Non-pigmented ciliary epithelial cell (primary cell): Measurements from ENCODE around the gene COL24A1.

Experiments
- DNase-seq: peaks from one replicate; pipeline ENCODE4 v3.0.0-alpha.2; 2010; ENCODE audit warnings: low read depth

COL24A1 gene

GRCh38 chr1:86156566-86157455 is at the start of gene COL24A1:
Gene COL24A1, minus strand, starts transcription at chr1:86156772. Its CDS starts 376 bp downstream, at chr1:86156396.
- DNase-seq: no peak

GRCh38 chr1:86205741-86206140 is 49.2 kb upstream of the COL24A1 start:
- no peak for DNase-seq

GRCh38 chr1:86202552-86203340 is 46.2 kb upstream of the COL24A1 start:
- DNase-seq: no peak

- no peak for DNase-seq
Observed at GRCh38 chr1:86201311-86201710, 44.7 kb upstream of the COL24A1 start.

GRCh38 chr1:86200901-86201300 is 44.3 kb upstream of the COL24A1 start:
- no peak for DNase-seq

- DNase-seq: no peak
Observed at GRCh38 chr1:86197206-86197855, 40.8 kb upstream of the COL24A1 start.

GRCh38 chr1:86195281-86195680 is 38.7 kb upstream of the COL24A1 start:
- no peak for DNase-seq

- DNase-seq: no peak
Observed at GRCh38 chr1:86194491-86195034, 38.0 kb upstream of the COL24A1 start.

GRCh38 chr1:86192417-86192816 is 35.8 kb upstream of the COL24A1 start:
- no peak for DNase-seq

GRCh38 chr1:86191958-86192357 is 35.4 kb upstream of the COL24A1 start:
- DNase-seq: no peak

GRCh38 chr1:86190873-86191272 is 34.3 kb upstream of the COL24A1 start:
- no peak for DNase-seq

GRCh38 chr1:86184426-86184825 is 27.9 kb upstream of the COL24A1 start:
- no peak for DNase-seq

- no peak for DNase-seq
Observed at GRCh38 chr1:86183810-86184209, 27.2 kb upstream of the COL24A1 start.

GRCh38 chr1:86176226-86176625 is 19.7 kb upstream of the COL24A1 start:
- DNase-seq: no peak

- no peak for DNase-seq
Observed at GRCh38 chr1:86175756-86176155, 19.2 kb upstream of the COL24A1 start.

GRCh38 chr1:86169625-86170024 is 13.1 kb upstream of the COL24A1 start:
- DNase-seq: no peak

GRCh38 chr1:86159800-86160199 is 3.2 kb upstream of the COL24A1 start:
- DNase-seq: no peak

GRCh38 chr1:86155807-86156565 is 586 bp downstream of the COL24A1 start:
- DNase-seq: no peak

GRCh38 chr1:86155051-86155806 is 1.3 kb downstream of the COL24A1 start:
- no peak for DNase-seq

GRCh38 chr1:86154571-86155050 is 2.0 kb downstream of the COL24A1 start:
- no peak for DNase-seq

GRCh38 chr1:86153836-86154235 is 2.7 kb downstream of the COL24A1 start:
- DNase-seq: no peak
